ENCODE data around the gene ATP6V0E2. TPM values are rescaled to one million over a fixed set of nuclear protein-coding genes. Genes with fewer than 3 reads are reported as not detected.

ATP6V0E2 gene
- total and polyA plus RNA-seq, 3 donors from 2014 or later: 14.0 to 37.1 (median 30.3) TPM

DNA sequence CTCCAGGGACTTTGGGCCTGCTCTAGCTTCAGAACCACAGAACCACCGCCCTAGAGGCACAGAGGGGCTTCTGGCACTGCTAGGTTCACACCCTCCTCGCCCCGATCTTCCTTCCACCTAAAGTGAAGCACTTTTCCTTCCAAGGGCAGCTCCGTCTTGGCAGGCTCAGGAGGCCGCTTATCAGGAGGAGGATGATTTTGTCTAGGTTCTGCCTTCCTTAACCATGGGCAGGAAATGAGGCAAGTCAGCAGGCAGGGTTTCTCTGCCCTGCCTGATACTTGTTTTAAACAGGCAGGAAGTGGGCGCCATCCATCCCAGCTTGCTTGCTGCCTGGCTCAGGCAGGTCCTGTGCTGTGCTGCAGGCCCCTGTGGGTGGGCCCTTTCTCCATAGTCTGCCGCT lies 8.3 kb upstream of the ATP6V0E2 start:
- intact Hi-C loops (cut with DNase I; ENCODE audit: low total_unique reads): no loop called here
- TF ChIP-seq, protein P1, sequence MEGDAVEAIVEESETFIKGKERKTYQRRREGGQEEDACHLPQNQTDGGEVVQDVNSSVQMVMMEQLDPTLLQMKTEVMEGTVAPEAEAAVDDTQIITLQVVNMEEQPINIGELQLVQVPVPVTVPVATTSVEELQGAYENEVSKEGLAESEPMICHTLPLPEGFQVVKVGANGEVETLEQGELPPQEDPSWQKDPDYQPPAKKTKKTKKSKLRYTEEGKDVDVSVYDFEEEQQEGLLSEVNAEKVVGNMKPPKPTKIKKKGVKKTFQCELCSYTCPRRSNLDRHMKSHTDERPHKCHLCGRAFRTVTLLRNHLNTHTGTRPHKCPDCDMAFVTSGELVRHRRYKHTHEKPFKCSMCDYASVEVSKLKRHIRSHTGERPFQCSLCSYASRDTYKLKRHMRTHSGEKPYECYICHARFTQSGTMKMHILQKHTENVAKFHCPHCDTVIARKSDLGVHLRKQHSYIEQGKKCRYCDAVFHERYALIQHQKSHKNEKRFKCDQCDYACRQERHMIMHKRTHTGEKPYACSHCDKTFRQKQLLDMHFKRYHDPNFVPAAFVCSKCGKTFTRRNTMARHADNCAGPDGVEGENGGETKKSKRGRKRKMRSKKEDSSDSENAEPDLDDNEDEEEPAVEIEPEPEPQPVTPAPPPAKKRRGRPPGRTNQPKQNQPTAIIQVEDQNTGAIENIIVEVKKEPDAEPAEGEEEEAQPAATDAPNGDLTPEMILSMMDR (IDR thresholded peaks at IDR 0.05): no peak
- TF ChIP-seq POLR2A (IDR thresholded peaks at IDR 0.05): no peak
- 80 to 94% methylated on average over 5 to 7 of the region's 7 CpGs for whole genome bisulfite sequencing, 2 donors
- no peaks in the 10 kb centered on the region for H3K9me3 ChIP-seq
- no peaks in the 10 kb centered on the region for H3K27me3 ChIP-seq
- no peak for DNase-seq
- H3K27ac ChIP-seq: no peak overlapping the region
- H3K4me3 ChIP-seq: no peak overlapping the region
- no peaks in the 10 kb centered on the region for H3K4me1 ChIP-seq
- no peaks in the 10 kb centered on the region for H3K36me3 ChIP-seq (ENCODE audit: low read depth, missing control alignments)

DNA sequence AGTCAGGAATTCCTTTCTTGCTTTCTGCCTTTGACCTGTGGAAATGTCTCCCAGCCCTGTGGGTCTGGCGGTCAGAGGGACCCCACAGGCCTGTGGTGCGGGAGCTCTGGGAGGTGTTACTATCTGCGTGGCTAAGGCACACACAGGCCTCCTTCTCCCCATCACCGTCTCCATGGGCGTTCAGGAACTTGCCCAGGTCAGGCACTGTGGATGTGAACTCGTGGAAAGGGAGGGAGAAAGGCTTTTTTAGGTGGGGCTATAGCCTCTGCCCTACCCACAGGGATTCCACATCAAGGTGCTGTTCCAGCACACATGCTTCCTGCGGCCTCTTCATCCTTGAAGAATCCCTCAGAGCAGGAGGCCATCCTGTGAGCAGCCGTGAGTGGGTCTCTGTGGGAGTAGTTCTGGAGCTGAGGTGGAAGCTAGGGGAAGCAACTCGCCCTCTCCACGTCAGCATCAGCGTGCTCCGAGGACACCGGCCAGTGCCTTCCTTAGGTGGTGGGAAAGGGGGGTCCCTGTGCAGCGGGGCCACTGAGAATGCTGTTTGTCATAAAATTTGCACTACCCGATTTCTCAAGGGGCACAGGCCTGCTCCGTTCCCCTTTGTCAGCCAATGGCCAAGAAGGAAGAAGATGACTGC lies 7.5 kb upstream of the ATP6V0E2 start:
- Histone ChIP-seq H3K27ac (no peak overlapping the region), H3K36me3 (ENCODE audit: low read depth, missing control alignments) (no peaks in the 10 kb centered on the region), H3K4me1 (no peaks in the 10 kb centered on the region), H3K9me3 (no peaks in the 10 kb centered on the region), H3K4me3 (no peak overlapping the region), H3K27me3 (no peaks in the 10 kb centered on the region)
- intact Hi-C loops (cut with DNase I; ENCODE audit: low total_unique reads): no loop called here
- DNase-seq: no peak
- WGBS, 2 donors: 92 to 97% methylated on average over 10 to 16 of the region's 16 CpGs
- no peak for TF ChIP-seq POLR2A (IDR thresholded peaks at IDR 0.05)
- TF ChIP-seq, protein P1 (IDR thresholded peaks at IDR 0.05): no peak

DNA sequence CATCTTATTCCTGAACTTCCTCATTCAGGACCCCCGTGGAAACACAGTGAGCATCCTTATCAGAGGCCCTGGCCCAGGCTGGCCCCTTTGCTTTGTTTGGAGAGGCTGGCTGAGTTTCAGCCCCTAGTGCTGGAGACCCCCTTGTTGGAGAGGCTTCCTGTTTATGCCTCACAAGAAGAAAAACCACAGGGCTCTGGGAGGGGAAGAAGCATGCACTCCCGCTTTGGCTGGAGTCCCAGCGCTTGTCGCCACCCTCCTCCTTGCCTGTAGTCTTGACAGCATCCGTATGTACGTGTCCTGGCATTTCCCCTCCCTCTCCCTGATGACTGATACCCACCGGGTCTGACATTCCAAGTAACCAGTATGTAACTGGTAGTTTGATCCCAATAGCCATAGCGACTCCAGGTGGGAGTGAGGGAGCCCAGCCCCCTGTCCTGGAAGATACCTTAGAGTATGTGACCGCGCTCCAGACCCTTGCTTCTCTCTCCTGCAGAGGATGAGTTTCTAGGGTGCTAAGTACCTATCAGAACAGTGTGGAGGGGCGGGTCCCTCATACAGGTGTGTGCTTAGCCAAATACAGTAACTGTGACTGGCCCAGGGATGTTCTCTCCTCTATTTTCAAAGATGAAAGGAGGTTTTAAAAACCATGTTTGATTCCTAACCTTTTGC lies 6.9 kb upstream of the ATP6V0E2 start:
- TF ChIP-seq POLR2A (IDR thresholded peaks at IDR 0.05): no peak
- TF ChIP-seq, protein P1 (IDR thresholded peaks at IDR 0.05): no peak
- WGBS, 2 donors: 71 to 91% methylated on average over 11 of the region's 11 CpGs
- no peak for DNase-seq
- H3K27me3 ChIP-seq: no peaks in the 10 kb centered on the region
- no peaks in the 10 kb centered on the region for H3K4me1 ChIP-seq
- no peaks in the 10 kb centered on the region for H3K9me3 ChIP-seq
- intact Hi-C loops (cut with DNase I; ENCODE audit: low total_unique reads): no loop called here
- no peak overlapping the region for H3K4me3 ChIP-seq
- H3K27ac ChIP-seq: no peak overlapping the region
- H3K36me3 ChIP-seq (ENCODE audit: low read depth, missing control alignments): no peaks in the 10 kb centered on the region

DNA sequence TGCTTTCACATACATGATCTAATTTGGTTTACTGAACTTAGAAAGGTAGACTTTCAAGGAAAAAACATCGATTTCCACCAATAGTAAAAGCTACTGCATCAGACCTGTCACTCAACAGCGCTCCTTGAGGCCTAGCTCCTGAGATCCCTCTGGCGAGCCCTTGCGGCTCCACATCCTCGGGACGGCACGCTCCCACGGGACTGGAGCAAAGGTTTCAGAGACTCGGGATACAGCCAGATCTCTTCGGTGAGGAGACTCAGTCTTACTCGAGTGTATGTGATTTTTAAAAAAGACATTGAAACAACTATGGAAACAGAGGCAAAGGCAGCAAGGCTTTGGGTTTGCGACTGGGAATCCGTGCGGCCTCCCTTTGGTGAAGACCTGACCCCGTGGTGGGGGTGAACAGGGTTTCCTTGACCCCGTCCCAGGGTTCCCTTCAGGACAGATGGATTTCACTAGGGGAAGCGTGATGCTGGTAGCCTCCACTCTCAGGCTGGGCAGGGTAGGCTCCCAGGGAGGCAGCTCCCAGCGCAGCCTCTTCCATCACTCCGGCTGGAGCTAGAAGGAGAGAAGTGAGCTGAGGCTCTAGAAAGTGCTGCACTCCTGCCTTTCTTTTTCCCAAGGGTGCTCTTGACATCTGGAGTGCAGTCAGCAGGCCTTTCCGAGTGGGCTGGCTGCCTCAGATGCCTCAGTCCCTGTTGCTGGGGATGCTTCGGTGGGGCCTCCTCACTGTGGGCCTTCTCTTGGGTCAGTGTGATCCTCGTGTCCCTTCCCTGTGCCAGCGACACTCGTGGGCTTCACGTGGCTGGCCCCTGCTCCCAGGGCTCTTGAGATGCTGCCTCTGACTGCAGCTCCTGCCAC lies 5.8 kb upstream of the ATP6V0E2 start:
- Histone ChIP-seq H3K4me3 (no peak overlapping the region), H3K36me3 (ENCODE audit: low read depth, missing control alignments) (no peaks in the 10 kb centered on the region), H3K27ac (no peak overlapping the region), H3K27me3 (no peaks in the 10 kb centered on the region), H3K9me3 (no peaks in the 10 kb centered on the region), H3K4me1 (no peaks in the 10 kb centered on the region)
- peak; percentile 14 for DNase-seq
- TF ChIP-seq, protein P1 (IDR thresholded peaks at IDR 0.05): no peak
- TF ChIP-seq POLR2A (IDR thresholded peaks at IDR 0.05): no peak
- WGBS, 2 donors: 72 to 86% methylated on average over 19 to 25 of the region's 25 CpGs
- intact Hi-C loops (cut with DNase I; ENCODE audit: low total_unique reads): no loop called here
